K562 (cell line): Measurements from ENCODE around the gene MYO1D. TPM values are rescaled to one million over a fixed set of nuclear protein-coding genes. Genes with fewer than 3 reads are reported as not detected.
A peak's percentile ranks its signal among the peaks of the same experiment; 100 is the strongest.

Experiments
- ATAC-seq: fragments of 200-7000 bp; cut with Tn5 transposase; 3 replicates; pipeline ENCODE4 v1.9.1; 2020; ENCODE audit warnings: moderate library complexity
- BruUV-seq: library from RNA; stranded (reverse); fragments of 400-500 nt; replicated peaks from 2 replicates; lab custom pipeline; 2021; lab: Mats Ljungman, UMichigan
- CTCF ChIA-PET: fragments of 300-600 bp; formaldehyde crosslinking; extraction: SDS; loops from one replicate; lab custom pipeline; 2021; ENCODE audit warnings: low intra/inter-chr PET ratio; lab: Yijun Ruan, JAX
- POLR2A ChIA-PET: fragments of 300-600, 350-650 bp; sonication (Branson Sonifier 250); formaldehyde crosslinking; extraction: SDS; loops from one replicate; lab custom pipeline; 2021; ENCODE audit warnings: antibody characterized with exemption, inconsistent platforms; lab: Yijun Ruan, JAX
- DNase-seq, 4 experiments: peaks; one replicate each; pipeline versions ENCODE4 v3.0.0 to v3.0.0-alpha.2; 2011 to 2018; ENCODE audit warnings: low spot score in 3 of 4, mixed read lengths in 3 of 4; ENCODE audit errors: extremely low read depth in 1 of 4
- FAIRE-seq: peaks from 2 replicates; lab custom pipeline; 2011; peaks lifted over from hg19 to GRCh38; lab: Jason Lieb, UNC
- H2AFZ ChIP-seq: 2 replicates; pipeline ENCODE4 v1.6.0; 2011; ENCODE audit warnings: low read depth, low read length, control low read depth, inconsistent platforms
- H3K27ac ChIP-seq: fragments of 200-600 bp; 3 replicates; pipeline ENCODE4 v1.8.0; 2011; ENCODE audit warnings: low read depth, mild to moderate bottlenecking, control low read depth, inconsistent platforms, low read length, moderate library complexity, mixed read lengths; ENCODE audit errors: extremely low read depth
- H3K27me3 ChIP-seq, 2 experiments: fragments of 300-600 bp in 1 of 2; 2 replicates in 1 of 2; 3 replicates in 1 of 2; pipeline versions ENCODE4 v1.6.0 to v1.8.0; 2011; ENCODE audit warnings: inconsistent platforms in 2 of 2, low read length in 2 of 2, mild to moderate bottlenecking in 1 of 2, mixed read lengths in 1 of 2, moderate library complexity in 1 of 2; ENCODE audit not compliant: control insufficient read depth in 2 of 2, insufficient read depth in 2 of 2
- H3K36me3 ChIP-seq: fragments of 300-600 bp; 3 replicates; pipeline ENCODE4 v1.8.0; 2011; ENCODE audit warnings: mild to moderate bottlenecking, low read length, inconsistent platforms; ENCODE audit not compliant: control insufficient read depth, insufficient read depth
- H3K4me1 ChIP-seq, 2 experiments: fragments of 200-600 bp in 1 of 2; replicated peaks in 1 of 2; 2 replicates in 1 of 2; 3 replicates in 1 of 2; pipeline versions ENCODE4 v1.5.1 to v1.8.0; 2011; ENCODE audit warnings: inconsistent platforms in 2 of 2, low read length in 2 of 2, mild to moderate bottlenecking in 1 of 2, mixed read lengths in 1 of 2, moderate library complexity in 1 of 2; ENCODE audit not compliant: control insufficient read depth in 2 of 2, insufficient read depth in 2 of 2
- H3K4me2 ChIP-seq: 2 replicates; pipeline ENCODE4 v1.6.1; 2011; ENCODE audit warnings: low read length, control low read depth, inconsistent platforms, mixed read lengths; ENCODE audit not compliant: insufficient read depth
- H3K4me3 ChIP-seq: fragments of 200-600 bp; sonication (generic), shearing (Covaris generic); 2 replicates; pipeline ENCODE4 v1.5.1; 2016; ENCODE audit warnings: control low read depth, inconsistent platforms
- H3K79me2 ChIP-seq: fragments of 200-600 bp; 3 replicates; pipeline ENCODE4 v1.8.0; 2011; ENCODE audit warnings: low read length, inconsistent platforms; ENCODE audit not compliant: control insufficient read depth, insufficient read depth
- H3K9ac ChIP-seq, 2 experiments: 2 replicates each; pipeline versions ENCODE4 v1.6.0 to v1.6.1; 2011; ENCODE audit warnings: low read depth in 2 of 2, low read length in 2 of 2, control low read depth in 1 of 2, inconsistent platforms in 1 of 2, mild to moderate bottlenecking in 1 of 2, mixed read lengths in 1 of 2; ENCODE audit not compliant: insufficient read depth in 1 of 2
- H3K9me1 ChIP-seq: one replicate; pipeline ENCODE4 v1.6.0; 2011; ENCODE audit warnings: inconsistent platforms, mild to moderate bottlenecking, low read length, moderate library complexity; ENCODE audit not compliant: control insufficient read depth, insufficient read depth
- H3K9me3 ChIP-seq: replicated peaks from 2 replicates; pipeline ENCODE4 v1.5.1; 2011; ENCODE audit warnings: low read depth, low read length, inconsistent platforms; ENCODE audit not compliant: control insufficient read depth, insufficient read depth
- H4K20me1 ChIP-seq: replicated peaks from 2 replicates; pipeline ENCODE4 v1.6.1; 2011; ENCODE audit warnings: low read length, inconsistent platforms, mixed read lengths; ENCODE audit not compliant: control insufficient read depth, insufficient read depth
- MAFF ChIP-seq: IDR thresholded peaks from 2 replicates; pipeline ENCODE4 v1.6.1; 2012; ENCODE audit warnings: low read length, improper control_type of control experiment
- MAFG ChIP-seq: fragments of 450-650 bp; conservative IDR thresholded peaks from 2 replicates; pipeline ENCODE4 v1.6.1; 2016; ENCODE audit warnings: missing genetic modification characterization, missing compliant biosample characterization
- MAFK ChIP-seq: IDR thresholded peaks from 2 replicates; pipeline ENCODE4 v1.6.1; 2011; ENCODE audit warnings: low read length, improper control_type of control experiment
- POU5F1 ChIP-seq: fragments of 150-350 bp; IDR thresholded peaks from 2 replicates; pipeline ENCODE4 v1.6.1; 2014; ENCODE audit warnings: borderline replicate concordance, low read length, low read depth, mild to moderate bottlenecking; ENCODE audit not compliant: partially characterized antibody
- ZBTB12 ChIP-seq: fragments of 250-450 bp; sonication (Bioruptor Pico); IDR thresholded peaks from 2 replicates; pipeline ENCODE4 v1.4.0; 2020
- ZNF316 ChIP-seq: fragments of 450-650 bp; IDR thresholded peaks from 2 replicates; pipeline ENCODE4 v1.6.1; 2016
- WGBS: fragments of 100-300 bp; shearing (Covaris generic); methylation state at CpG from one replicate; pipeline ENCODE4 v1.1.6; 2016; ENCODE audit warnings: low coverage, mixed read lengths; ENCODE audit not compliant: insufficient coverage; ENCODE audit errors: missing lambda C conversion rate; 5-methylcytosine and 5-hydroxymethylcytosine counted together
- in situ Hi-C: fragments of 300-500 bp; cut with MboI; formaldehyde crosslinking; loops from 4 replicates; pipeline ENCODE4 v1.15.0; 2018; ENCODE audit warnings: inconsistent platforms, mixed read lengths
- intact Hi-C: fragments of 100-400 bp; cut with micrococcal nuclease; formaldehyde crosslinking; loops from 2 replicates; pipeline ENCODE4 v1.14.2; 2022
- polyA plus RNA-seq, 8 experiments: library from polyadenylated mRNA; depleted of rRNA in 4 of 8; stranded (reverse) in 5 of 8; unstranded in 3 of 8; fragments of >200 nt; fragmentation: Nextera tagmentation in 2 of 8; fragmentation: Illumina TruSeq in 1 of 8; extraction: Ambion mirVana in 2 of 8; extraction: Trizol in 1 of 8; gene quantifications; 2 replicates each; pipeline versions ENCODE4 v1.2.1 to v1.2.3, GENCODE V29; 2011 to 2014; ENCODE audit warnings: inconsistent platforms in 1 of 8, missing spikeins in 1 of 8
- total RNA-seq, 7 experiments: library from RNA; depleted of rRNA in 6 of 7; stranded (reverse); fragments of >200 nt in 6 of 7; fragmentation: Illumina TruSeq in 2 of 7; extraction: Trizol in 2 of 7; gene quantifications; 2 replicates each; pipeline versions ENCODE4 v1.2.1 to v1.2.3, GENCODE V29; 2011 to 2021; ENCODE audit warnings: low replicate concordance in 1 of 7

MYO1D gene
- total and polyA plus RNA-seq, 9 of the 15 experiments (the other 6 are each of a cell fraction or from before 2014, with no cell fraction given), result 2.1 to 71.2 (median 45.4) TPM

- intact Hi-C loops (no loop called here), in situ Hi-C loops (no loop called here)
- no peaks in the 10 kb centered on the region for H3K79me2 ChIP-seq
- no peaks in the 10 kb centered on the region for H4K20me1 ChIP-seq
- no peak overlapping the region for H3K9ac ChIP-seq
- no peaks in the 10 kb centered on the region for H3K4me1 ChIP-seq
- H3K4me3 ChIP-seq, result no peak overlapping the region
- BruUV-seq, result no TSS peak
- WGBS, result 83% methylated on average over 3 of the region's 3 CpGs
- TF ChIP-seq MAFG (peak; percentile 27; the same call in 1 of the 2 replicates), POU5F1 (no peak), MAFK (peak; percentile 24; the same call in 1 of the 2 replicates), ZBTB12 (CRISPR knock-in tag) (no peak), ZNF316 (peak; percentile 75), MAFF (peak; percentile 43)
- ChIA-PET POLR2A (no interaction called here), CTCF (no interaction called here)
- H3K27me3 ChIP-seq, result no peaks in the 10 kb centered on the region
- H3K9me1 ChIP-seq, result no peaks in the 10 kb centered on the region
- H3K36me3 ChIP-seq, result peaks cover 2% of the 10 kb centered on the region; the same call in 1 of the 3 replicates
- DNase-seq (no peak), ATAC-seq (no peak), FAIRE-seq (no peak)
- no peak overlapping the region for H3K27ac ChIP-seq
- no peak overlapping the region for H2AFZ ChIP-seq
- no peaks in the 10 kb centered on the region for H3K9me3 ChIP-seq
- H3K4me2 ChIP-seq, result no peak overlapping the region
Observed at GRCh38 chr17:32591405-32591804, 285.5 kb downstream of the MYO1D start.
